ENCODE results near the gene SERGEF. TPM values are rescaled to one million over a fixed set of nuclear protein-coding genes. Genes with fewer than 3 reads are reported as not detected.
"Not testable (repeated sequence)": the region's sequence is repeated elsewhere in the genome, so short reads cannot be mapped to it uniquely, and the experiment has no call there.

The SERGEF gene
- polyA plus RNA-seq, 3 donors = 20.0 to 46.7 (median 30.0) TPM

DNA sequence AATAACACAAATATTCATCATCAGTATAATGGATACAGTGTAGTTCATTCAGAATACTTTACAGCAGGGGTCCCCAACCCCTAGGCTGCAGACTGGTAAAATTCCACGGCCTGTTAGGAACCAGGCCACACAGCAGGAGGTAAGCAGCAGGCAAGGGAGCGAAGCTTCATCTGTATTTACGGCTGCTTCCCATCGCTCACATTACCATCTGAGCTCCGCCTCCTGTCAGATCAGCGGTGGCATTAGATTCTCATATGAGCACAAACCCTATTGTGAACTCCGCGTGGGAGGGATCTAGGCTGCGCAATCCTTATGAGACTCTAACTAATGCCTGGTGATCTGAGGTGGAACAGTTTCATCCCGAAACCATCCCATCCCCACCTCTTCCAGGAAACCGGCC, 125.1 kb downstream of the SERGEF start:
- WGBS, 3 donors = 87 to 88% (median 87%) methylated on average over 11 of the region's 11 CpGs
- no peak overlapping the region for H3K27ac ChIP-seq (ENCODE audit: low read depth, low read length)

DNA sequence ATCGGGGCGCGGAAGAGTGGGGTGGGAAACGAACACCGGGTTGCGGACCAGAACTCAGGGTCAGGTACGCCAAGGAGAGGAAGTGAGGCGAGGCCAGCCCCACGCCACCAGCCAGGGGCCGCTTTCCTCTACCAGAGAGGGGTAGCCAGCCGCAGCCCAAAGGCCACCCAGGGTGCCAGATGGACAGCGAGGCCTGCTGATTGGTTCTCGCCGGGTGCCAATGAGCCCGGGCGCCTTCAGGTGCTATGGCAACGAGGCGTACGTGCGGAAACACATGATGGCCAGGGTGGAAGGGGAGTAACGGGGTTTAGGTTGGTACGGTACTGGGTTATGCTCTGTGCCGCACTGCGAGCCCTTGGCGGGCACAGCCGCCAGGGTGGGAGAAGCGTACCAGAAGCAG, 128.9 kb downstream of the SERGEF start:
- WGBS, 3 donors = 96 to 97% (median 97%) methylated on average over 26 to 27 of the region's 27 CpGs

DNA sequence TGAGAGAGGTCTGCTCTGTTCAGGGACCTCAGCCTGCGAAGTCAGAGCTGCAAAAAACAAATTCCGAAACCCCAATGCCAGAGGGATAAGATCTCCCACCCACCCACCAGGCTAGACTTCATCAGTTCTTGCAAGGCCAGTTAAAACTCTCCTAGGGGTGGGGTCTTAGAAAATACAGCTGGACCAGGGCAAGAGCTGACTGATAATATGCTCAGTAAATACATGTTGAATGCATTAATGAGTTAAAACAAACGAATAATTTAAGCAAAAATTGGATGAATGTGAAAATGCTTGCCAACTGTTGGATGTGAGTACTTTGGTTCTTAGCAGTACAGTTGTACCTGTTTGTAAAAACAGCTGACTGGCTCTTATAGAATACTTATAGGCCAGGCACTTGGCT, 129.8 kb downstream of the SERGEF start:
- WGBS, 3 donors = 88 to 90% (median 90%) methylated on average over 3 of the region's 3 CpGs

More for the DNA sequence above, 128.9 kb downstream of the SERGEF start:
- H3K27ac ChIP-seq (ENCODE audit: low read depth, low read length) = no peak overlapping the region

DNA sequence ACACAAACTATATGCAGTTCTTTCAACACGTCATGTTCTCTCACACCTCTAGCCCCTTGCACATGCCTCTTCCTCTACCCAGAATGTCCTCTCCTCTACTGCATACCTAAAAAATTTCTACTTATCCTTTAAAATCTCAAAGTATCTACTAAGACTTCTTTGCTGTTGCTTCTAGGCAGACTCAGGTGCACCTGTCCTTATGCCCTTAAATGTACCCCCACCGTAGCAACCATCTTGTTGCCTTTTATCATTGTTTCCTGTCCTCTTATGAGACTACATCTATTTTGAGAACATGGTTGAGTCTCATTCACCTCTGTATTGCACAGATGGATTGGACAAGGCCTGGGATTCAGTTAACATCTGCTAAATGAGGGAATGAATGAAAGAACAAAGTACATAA, 134.1 kb downstream of the SERGEF start:
- H3K27ac ChIP-seq (ENCODE audit: low read depth, low read length) = no peak overlapping the region
- WGBS, 3 donors = 86 to 93% (median 87%) methylated on average over 2 of the region's 2 CpGs

More for the DNA sequence above, 129.8 kb downstream of the SERGEF start:
- no peak overlapping the region for H3K27ac ChIP-seq (ENCODE audit: low read depth, low read length)

DNA sequence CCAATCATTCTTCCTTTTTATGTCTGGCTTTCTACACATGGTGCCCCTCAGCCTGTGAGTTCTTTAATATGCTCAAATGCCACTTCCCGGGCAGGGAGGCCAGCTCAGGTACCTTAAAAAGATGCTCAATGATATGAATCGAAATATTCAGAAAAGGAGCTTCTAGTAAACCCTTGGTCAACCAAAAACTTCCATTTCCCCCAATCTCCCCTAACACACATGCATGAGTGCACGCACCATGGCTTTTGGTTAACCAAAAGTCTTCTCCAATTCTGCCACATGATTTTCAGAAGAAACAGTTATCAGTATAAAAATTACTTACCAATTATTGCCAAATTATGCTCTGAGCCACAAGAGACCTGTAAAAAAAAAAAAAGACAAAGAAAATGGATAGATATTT, 135.0 kb downstream of the SERGEF start:
- WGBS, 3 donors = 94 to 98% (median 96%) methylated on average over 3 of the region's 3 CpGs
- no peak overlapping the region for H3K27ac ChIP-seq (ENCODE audit: low read depth, low read length)

DNA sequence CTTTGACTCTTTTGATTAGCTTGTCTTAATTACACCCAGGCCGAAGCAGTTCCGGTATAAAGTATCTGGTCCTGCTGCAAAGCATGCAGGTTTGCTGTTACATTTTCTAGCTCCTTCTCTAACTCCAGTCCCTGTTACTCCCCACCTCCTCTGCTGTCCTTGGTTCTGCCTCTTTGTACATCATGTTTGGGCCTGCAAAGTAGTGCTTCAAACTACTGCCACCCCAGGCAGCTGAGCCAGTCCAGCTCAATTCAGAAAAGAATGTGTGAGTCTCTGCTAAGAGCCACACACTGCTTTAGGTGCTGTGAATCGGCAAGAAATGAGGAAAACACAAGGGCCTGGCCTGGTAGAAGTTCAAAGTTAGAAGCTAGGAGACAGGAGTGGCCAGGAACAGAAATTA, 136.0 kb downstream of the SERGEF start:
- 88 to 93% (median 93%) methylated on average over 3 of the region's 3 CpGs for WGBS, 3 donors
- no peak overlapping the region for H3K27ac ChIP-seq (ENCODE audit: low read depth, low read length)

DNA sequence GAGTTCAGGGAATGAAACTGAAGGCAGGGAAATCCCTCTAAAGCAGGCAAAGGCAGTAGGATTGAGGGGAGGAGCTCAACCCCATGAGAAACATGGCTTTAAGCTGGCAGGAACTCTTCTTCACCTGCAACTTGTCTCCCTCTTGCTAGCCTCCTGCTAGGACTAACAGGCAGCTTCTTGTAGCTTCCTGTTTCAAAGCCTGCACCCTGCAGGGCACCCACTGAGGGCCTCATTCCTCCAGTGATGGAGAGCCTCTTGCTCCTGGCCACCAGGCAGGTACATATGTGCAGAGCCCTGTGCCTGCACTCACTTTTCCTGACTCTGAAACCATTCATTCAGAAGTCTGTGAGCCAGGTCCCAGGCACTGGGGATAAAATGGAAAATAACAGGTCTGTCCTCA, 137.0 kb downstream of the SERGEF start:
- no peak overlapping the region for H3K27ac ChIP-seq (ENCODE audit: low read depth, low read length)

DNA sequence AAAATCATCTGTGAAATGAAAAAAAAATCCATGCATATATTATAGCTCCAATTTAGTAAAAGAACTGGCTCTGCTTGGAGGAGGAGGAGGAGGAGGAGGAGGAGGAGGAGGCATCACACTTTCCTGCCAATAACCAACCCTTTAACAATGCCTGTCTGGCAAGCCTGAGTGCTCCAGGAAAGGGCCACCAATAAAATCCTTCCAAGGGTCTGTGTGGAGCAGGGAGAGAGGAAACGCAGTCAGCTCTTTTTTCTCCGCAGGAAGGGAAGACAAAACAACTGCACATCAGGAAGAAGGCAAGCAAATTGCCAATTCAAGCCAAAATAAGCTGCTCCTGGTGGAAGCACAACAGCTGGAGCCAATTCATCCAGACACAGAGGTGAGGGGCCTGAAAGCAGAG, 139.3 kb downstream of the SERGEF start:
- no peak overlapping the region for H3K27ac ChIP-seq (ENCODE audit: low read depth, low read length)
- WGBS, 3 donors = 60 to 85% (median 71%) methylated on average over 2 of the region's 2 CpGs

DNA sequence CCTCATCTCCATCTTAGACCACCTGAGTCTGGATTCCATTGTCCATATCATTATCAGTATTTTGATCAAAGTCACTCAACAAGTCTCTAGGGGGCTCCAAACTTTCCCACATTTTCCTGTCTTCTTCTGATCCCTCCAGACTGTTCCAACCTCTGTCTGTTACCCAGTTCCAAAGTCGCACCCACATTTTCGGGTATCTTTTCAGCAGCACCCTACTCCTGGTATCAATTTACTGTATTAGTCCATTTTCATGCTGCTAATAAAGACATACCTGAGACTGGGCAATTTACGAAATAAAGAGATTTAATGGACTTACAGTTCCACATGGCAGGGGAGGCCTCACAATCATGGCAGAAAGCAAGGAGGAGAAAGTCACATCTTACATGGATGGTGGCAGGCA, 144.4 kb downstream of the SERGEF start:
- not testable (repeated sequence) for H3K27ac ChIP-seq (ENCODE audit: low read depth, low read length)
- WGBS, 3 donors = 95 to 98% (median 98%) methylated on average over 3 of the region's 3 CpGs

DNA sequence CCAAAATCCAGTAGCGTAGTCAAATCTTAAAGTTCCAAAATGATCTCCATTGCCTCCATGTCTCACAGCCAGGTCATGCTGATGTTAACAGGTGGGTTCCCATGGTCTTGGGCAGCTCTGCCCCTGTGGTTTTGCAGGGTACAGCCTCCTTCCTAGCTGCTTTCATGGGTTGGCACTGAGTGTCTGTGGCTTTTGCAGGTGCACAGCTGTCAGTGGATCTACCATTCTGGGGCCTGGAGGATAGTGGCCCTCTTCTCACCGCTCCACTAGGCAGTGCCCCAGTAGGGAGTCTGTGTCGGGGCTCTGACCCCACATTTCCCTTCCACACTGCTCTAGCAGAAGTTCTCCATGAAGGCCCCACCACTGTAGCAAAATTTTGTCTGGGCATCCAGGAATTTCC, 145.5 kb downstream of the SERGEF start:
- 96 to 100% (median 96%) methylated on average over 3 of the region's 3 CpGs for WGBS, 3 donors
- no peak overlapping the region for H3K27ac ChIP-seq (ENCODE audit: low read depth, low read length)

DNA sequence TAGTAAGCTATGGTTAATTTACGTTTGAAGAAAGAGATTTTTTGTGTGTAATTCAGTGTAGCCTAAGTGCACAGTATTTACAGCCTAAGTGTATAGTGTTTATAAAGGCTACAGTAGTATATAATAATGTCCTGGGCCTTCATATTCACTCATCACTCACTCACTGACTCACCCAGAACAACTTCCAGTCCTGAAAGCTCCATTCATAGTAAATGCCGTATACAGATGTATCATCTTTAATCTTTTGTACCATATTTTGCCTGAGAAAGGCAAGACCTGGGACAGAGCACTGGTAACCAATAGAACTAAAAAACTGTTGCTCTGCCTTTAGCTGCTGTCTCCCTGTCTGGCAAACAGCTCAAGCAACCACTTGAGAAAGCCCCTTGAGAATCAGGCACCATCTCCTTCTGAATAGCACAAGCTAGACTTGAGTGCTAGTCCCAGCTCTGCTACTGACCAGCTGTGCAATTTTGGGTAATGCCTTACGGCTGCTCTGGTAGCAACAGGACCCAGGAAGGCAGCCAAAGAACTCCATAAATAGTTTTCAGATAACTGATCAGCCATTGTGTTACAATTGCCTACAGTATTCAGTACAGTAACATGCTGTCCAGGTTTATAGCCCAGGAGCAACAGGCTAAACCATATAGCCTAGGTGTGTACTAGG, 146.9 kb downstream of the SERGEF start:
- 76 to 90% (median 82%) methylated on average over 3 of the region's 3 CpGs for WGBS, 3 donors
- H3K27ac ChIP-seq (ENCODE audit: low read depth, low read length) = no peak overlapping the region

DNA sequence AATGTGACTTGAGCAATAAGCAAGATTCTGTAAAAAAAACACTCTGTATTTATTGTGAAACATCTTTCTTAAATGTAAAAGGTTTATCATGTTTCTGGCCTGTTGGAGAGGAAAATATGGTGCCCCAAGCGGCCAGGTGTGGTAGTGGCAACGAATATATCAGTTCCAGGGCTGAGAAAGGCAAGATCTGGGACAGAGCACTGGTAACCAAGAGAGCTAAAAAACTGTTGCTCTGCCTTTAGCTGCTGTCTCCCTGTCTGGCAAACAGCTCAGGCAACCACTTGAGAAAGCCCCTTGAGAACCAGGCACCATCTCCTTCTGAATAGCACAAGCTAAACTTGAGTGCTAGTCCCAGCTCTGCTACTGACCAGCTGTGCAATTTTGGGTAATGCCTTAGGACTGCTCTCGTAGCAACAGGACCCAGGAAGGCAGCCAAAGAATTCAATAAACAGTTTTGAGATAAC, 148.3 kb downstream of the SERGEF start:
- 19 to 55% (median 50%) methylated on average over 3 of the region's 3 CpGs for WGBS, 3 donors
- no peak overlapping the region for H3K27ac ChIP-seq (ENCODE audit: low read depth, low read length)

DNA sequence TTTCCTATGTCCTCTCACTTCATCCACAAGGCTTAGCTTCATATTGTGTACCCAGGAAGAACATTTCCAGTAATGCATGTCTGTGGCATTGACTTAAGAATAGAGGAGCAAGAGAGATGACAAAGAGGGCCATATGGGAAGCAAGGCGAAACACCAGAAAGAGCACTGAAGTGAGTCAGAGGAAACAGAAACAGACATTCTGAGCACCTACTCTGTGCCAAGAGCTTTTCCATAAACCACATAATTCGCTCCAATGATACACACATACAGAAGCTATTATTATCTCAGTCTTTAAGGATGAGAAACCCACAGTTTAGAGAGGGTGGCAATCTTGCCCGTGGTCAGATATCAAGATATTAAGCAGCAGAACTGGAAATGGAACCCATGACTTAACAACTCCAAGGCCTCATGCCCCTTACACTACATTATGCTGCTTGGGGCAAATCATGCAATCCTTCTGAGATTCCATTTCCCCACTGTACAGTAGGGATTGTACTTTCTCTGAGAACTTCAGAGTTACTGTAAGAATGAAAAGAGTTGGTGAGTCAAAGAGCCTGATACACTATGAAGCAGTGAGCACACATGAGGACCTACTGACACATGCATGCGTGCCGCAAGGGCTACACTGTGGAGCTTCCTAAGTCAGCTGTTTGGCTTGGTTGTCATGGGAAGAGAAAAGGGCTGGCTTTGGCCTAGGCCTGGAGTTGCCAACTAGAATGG, 151.7 kb downstream of the SERGEF start:
- no peak overlapping the region for H3K27ac ChIP-seq (ENCODE audit: low read depth, low read length)
- 94 to 96% (median 95%) methylated on average over 5 of the region's 5 CpGs for WGBS, 3 donors

DNA sequence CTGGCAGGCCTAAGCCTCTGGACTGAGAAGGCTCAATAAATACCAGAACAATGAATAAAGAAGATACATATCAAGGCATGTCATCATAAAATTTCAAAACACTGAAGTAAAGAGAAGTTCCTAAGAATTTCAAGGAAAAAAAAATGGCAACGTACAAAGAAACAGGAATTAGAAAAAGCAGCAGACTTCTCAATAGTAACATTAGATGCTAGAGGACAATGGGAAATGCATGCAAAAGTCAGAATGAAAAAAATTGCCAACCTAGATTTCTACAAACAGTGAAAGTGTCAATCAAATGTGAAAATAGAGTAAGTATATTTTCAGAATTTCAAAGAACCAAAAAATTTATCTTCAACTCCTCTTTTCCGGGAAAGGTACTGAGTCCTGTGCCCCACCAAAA, 153.3 kb downstream of the SERGEF start:
- no peak overlapping the region for H3K27ac ChIP-seq (ENCODE audit: low read depth, low read length)
- 85 to 96% (median 88%) methylated on average over 2 of the region's 2 CpGs for WGBS, 3 donors

DNA sequence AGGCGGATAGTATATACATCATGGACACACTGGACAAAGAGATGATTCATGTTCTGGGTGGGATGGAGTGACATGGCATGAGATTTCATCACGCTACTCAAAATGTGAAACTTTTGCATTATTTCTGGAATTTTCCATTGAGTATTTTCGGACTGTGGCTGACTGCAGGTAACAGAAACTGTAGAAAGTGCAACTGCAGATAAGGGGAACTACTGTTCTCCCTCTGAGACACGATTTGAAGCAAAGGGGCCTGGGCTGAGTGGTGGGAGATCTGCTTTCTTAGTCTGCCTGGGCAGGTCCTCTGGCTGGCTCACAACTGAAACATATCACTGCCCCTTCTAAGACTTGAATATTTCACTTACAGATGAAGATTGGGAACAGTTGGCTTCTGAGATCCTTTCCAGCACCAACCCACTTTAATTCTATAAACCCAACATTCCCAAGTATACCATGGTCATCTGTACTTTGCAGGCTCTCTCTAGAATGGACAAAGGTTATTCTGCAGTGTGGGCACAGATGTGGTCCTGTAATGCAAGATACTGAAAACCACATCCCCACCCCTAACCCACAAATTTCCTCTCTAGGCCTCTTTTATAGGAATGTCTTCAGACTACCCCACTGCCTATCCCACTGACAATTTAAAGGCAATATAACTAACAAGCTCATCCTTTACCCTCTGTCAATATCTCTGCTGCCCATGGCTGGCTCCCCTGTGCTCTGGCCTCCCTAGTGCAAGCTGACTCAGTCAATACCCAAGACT, 157.1 kb downstream of the SERGEF start:
- 82 to 88% (median 87%) methylated on average over 4 of the region's 4 CpGs for WGBS, 3 donors
- H3K27ac ChIP-seq (ENCODE audit: low read depth, low read length) = no peak overlapping the region

DNA sequence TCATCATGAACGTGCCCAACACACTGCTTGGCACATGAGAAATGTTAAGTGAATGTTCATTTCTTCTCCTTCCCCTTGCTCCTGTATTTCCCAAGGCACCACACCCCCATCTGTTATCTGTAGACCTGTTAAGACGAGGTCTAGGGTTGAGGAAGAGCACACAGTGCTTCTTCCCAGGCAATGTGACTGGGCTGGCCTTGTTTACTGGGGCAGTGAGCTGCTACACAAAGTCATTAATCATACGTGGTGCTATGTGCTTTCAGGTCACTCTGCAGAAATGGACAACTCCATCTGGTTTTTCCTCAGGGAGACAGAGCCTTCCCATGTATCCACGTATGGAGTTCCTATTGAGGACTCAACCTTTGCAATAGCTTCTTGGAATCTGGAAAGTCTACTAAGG, 159.6 kb downstream of the SERGEF start:
- no peak overlapping the region for H3K27ac ChIP-seq (ENCODE audit: low read depth, low read length)
- 80 to 87% (median 82%) methylated on average over 4 of the region's 4 CpGs for WGBS, 3 donors

DNA sequence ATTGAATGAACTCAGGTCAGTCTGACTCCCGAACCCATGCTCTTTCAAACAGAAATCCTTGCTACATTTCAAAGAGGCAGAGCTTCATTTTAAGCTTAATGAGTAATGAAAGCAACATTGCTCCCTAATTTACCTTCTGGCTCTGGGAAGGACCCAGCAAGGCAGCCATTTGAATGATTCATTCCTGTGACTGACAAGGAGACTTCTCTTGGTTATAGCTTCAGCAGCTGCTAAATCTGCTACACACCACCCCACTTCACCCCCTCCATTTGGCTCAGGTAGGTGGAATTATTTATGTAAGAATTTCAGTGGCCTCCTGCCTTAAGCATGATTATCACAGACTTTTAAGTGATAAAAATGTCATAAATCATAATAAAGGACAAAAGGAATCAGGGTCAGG, 160.6 kb downstream of the SERGEF start:
- H3K27ac ChIP-seq (ENCODE audit: low read depth, low read length) = no peak overlapping the region
- 82 to 97% (median 96%) methylated on average over 1 of the region's 1 CpG for WGBS, 3 donors

DNA sequence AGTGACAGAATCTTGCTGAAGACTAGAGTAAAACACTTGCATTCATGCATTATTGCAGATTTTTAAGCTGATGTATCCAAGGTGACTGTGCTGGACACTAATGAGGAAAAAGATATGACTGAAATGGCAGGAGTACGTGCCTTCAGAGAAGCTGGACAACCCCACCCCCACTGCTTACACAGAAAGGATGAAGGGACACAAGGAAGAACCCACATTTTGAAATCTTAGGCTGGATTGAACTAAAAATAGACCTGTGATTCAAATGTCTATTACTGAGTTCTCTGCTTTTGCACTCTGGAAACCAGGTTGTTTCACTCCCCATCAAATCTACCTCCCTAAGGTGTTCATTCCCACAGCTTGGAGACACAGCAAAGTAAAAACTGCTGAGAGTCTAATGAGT, 161.2 kb downstream of the SERGEF start:
- H3K27ac ChIP-seq (ENCODE audit: low read depth, low read length) = no peak overlapping the region
- WGBS, 3 donors = 89 to 98% (median 96%) methylated on average over 1 of the region's 1 CpG

DNA sequence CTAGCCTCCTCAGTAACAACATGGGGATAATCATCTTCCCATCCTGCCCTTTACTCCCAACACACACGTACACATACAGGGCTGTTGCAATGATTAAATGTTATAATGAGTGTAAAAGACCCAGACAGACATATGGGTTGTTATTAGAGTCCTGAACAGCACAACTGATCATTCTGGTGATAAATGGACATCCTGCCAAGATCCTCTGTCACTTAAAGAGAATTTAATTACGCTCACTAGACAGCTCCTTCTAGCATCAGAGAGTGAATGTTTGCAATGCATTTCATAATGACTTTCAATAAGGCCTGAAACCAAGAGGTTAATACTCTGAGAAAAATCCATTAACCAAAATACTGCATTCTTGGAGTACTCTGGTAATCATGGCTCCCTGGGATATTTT, 162.5 kb downstream of the SERGEF start:
- 93 to 96% (median 95%) methylated on average over 2 of the region's 2 CpGs for WGBS, 3 donors
- H3K27ac ChIP-seq (ENCODE audit: low read depth, low read length) = no peak overlapping the region

Data from adipose tissue (tissue), 3 donors.